Effector memory CD4-positive, alpha-beta T cell (primary cell): ENCODE data around the gene NOP53.
A peak's percentile ranks its signal among the peaks of the same experiment; 100 is the strongest.
"Not testable (repeated sequence)": the region's sequence is repeated elsewhere in the genome, so short reads cannot be mapped to it uniquely, and the experiment has no call there.

Experiments
- DNase-seq, 3 donors: peaks; one replicate each; pipeline ENCODE4 v3.0.0-alpha.2; 2020
- H3K27ac ChIP-seq: 2 replicates; pipeline ENCODE4 v1.7.0; 2013; ENCODE audit warnings: mild to moderate bottlenecking, low read length, moderate library complexity; ENCODE audit not compliant: insufficient read depth, poor library complexity, severe bottlenecking
- H3K27me3 ChIP-seq: replicated peaks from 2 replicates; pipeline ENCODE4 v1.7.0; 2013; ENCODE audit warnings: mild to moderate bottlenecking, low read length; ENCODE audit not compliant: insufficient read depth, control insufficient read depth, poor library complexity, severe bottlenecking
- H3K36me3 ChIP-seq: 2 replicates; pipeline ENCODE4 v1.7.0; 2013; ENCODE audit warnings: mild to moderate bottlenecking, low read length, moderate library complexity; ENCODE audit not compliant: control insufficient read depth, insufficient read depth
- H3K4me1 ChIP-seq: 2 replicates; pipeline ENCODE4 v1.7.0; 2013; ENCODE audit warnings: low read length, mild to moderate bottlenecking; ENCODE audit not compliant: control insufficient read depth, insufficient read depth, poor library complexity, severe bottlenecking
- H3K4me3 ChIP-seq: 2 replicates; pipeline ENCODE4 v1.7.0; 2013; ENCODE audit warnings: low read length, low read depth, mild to moderate bottlenecking; ENCODE audit not compliant: insufficient read depth, poor library complexity, severe bottlenecking
- H3K9me3 ChIP-seq: 2 replicates; pipeline ENCODE4 v1.7.0; 2013; ENCODE audit warnings: mild to moderate bottlenecking, low read length, moderate library complexity; ENCODE audit not compliant: control insufficient read depth

NOP53 gene

DNA sequence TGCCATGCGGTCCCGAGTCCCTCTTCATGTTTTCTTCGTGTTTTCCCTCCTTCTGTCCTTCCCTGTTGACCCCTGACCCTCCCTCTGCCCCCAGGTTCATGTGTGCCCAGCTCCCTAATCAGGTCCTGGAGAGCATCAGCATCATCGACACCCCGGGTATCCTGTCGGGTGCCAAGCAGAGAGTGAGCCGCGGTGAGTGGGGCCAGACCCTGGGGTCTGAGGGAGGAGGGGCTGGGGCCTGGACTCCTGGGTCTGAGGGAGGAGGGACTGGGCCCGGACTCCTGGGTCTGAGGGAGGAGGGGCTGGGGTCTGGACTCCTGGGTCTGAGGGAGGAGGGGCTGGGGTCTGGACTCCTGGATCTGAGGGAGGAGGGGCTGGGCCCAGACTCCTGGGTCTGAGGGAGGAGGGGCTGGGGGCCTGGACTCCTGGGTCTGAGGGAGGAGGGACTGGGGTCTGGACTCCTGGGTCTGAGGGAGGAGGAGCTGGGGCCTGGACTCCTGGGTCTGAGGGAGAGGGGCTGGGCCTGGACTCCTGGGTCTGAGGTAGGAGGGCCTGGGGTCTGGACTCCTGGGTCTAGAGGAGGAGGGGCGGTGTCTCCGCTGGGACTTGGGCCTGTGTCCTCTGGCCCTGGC lies 26.8 kb upstream of the NOP53 start:
- not testable (repeated sequence) for H3K4me3 ChIP-seq, H3K36me3 ChIP-seq, H3K27me3 ChIP-seq, H3K27ac ChIP-seq, H3K4me1 ChIP-seq, DNase-seq, H3K9me3 ChIP-seq

DNA sequence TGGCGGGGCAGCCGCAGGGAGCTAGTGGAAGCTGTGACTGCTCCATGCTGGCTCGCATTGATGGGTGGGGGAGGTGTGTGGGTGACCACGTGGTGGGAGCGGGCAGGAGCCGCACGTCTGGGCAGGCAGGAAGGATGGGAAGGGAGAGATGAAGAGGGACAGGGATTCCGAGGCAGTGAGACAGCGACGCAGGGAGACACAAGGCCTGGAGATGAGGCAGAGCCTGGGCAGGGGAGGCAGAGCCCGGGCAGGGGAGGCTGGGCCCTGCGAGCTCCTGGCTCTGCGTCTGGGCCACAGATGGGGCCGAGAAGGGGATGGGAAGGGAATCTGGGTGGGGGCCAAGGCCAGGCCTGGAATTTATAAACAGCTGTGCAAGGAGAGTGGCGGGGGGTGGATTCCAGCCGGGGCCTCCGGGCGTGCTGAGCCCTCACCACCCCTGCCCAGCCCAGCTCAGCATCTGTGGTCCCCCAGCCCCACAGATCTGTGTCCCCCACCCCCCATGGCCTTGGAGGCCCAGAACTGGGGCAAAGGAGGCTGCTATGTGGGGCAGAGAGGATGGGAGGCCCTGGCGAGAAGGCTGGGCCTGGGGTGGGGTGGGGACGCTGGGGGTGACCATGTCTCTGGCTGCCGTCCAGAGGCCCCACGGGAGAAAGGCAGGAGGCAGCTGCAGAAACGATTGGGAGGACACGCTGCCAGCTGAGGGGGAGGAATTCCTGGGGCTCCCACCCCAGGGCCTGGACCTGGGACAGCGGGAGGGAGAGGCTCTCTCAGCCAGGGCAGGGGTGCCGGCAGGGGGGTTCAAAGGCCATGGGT lies 26.1 kb upstream of the NOP53 start:
- DNase-seq: no peak
- Histone ChIP-seq H3K27ac (no peak overlapping the region), H3K36me3 (no peaks in the 10 kb centered on the region), H3K9me3 (no peaks in the 10 kb centered on the region), H3K27me3 (no peaks in the 10 kb centered on the region), H3K4me1 (no peaks in the 10 kb centered on the region), H3K4me3 (no peak overlapping the region)

DNA sequence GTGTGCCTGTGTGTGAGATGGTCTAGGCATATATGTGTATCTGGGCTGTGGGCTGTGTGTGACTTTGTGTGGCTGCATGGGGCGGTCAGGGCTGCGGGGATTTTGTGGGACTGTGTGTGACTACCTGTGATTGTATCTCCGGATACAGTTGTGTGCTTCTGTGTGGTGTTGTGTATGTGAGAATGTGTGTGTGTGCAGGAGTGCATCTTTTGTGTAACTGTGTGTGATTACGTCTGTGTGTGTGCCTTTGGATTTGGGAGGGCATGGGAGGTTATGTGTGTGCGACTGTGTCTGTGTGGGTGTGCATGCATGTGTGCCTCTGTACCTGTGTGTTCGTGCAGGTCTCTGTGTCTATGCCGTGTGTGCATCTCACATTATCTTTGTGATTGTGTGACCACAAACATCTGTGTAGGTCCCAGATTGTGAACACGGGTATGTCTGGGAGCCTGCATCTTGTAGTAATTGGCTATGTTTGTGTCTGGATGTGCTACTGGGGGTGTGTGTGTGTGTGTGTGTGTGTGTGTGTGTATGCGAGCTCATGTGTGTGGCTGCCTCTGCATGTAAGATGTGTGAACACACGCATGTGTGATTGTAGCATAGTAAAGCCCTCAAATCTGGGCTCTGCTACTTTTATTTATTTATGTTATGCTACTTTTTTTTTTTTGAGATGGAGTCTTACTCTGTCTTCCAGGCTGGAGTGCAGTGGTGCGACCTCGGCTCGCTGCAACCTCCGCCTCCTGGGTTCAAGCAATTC lies 24.5 kb upstream of the NOP53 start:
- Histone ChIP-seq H3K27ac (no peak overlapping the region), H3K4me3 (no peak overlapping the region), H3K9me3 (no peaks in the 10 kb centered on the region), H3K36me3 (no peaks in the 10 kb centered on the region), H3K4me1 (no peaks in the 10 kb centered on the region), H3K27me3 (no peaks in the 10 kb centered on the region)
- DNase-seq: no peak

DNA sequence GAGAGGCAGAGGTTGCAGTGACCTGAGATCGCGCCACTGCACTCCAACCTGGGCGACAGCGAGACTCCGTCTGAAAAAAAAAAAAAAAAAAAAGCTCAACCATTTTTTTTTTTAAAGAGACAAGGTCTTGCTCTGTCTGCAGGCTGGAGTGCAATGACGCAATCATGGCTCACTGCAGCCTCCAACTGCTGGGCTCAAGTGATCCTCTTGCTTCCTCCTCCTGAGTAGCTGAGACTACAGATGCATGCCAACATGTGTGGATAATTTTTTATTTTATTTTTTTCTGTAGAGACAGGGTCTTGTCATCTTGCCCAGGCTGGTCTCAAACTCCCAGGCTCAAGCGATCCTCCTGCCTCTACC lies 21.8 kb upstream of the NOP53 start:
- Histone ChIP-seq H3K9me3 (no peaks in the 10 kb centered on the region), H3K4me1 (no peaks in the 10 kb centered on the region), H3K27me3 (no peaks in the 10 kb centered on the region), H3K27ac (no peak overlapping the region), H3K4me3 (no peak overlapping the region), H3K36me3 (no peaks in the 10 kb centered on the region)
- no peak for DNase-seq

DNA sequence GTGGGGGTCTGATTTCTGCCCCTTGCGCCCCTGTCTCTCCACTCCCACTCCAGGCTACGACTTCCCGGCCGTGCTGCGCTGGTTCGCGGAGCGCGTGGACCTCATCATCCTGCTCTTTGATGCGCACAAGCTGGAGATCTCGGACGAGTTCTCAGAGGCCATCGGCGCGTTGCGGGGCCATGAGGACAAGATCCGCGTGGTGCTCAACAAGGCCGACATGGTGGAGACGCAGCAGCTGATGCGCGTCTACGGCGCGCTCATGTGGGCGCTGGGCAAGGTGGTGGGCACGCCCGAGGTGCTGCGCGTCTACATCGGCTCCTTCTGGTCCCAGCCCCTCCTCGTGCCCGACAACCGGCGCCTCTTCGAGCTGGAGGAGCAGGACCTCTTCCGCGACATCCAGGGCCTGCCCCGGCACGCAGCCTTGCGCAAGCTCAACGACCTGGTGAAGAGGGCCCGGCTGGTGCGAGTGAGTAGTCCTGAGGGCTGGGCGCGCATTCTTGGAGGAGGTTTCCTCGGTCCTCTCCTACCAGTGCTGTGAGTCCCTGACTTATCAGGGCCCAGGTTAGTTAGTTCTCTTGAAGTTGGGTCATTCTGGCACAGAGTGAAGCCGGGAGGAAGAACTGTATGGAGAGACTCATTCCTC lies 19.5 kb upstream of the NOP53 start:
- DNase-seq: no peak
- no peaks in the 10 kb centered on the region for H3K9me3 ChIP-seq
- no peaks in the 10 kb centered on the region for H3K36me3 ChIP-seq
- H3K27ac ChIP-seq: no peak overlapping the region
- H3K27me3 ChIP-seq: peaks cover 5% of the 10 kb centered on the region
- H3K4me1 ChIP-seq: no peaks in the 10 kb centered on the region
- no peak overlapping the region for H3K4me3 ChIP-seq

DNA sequence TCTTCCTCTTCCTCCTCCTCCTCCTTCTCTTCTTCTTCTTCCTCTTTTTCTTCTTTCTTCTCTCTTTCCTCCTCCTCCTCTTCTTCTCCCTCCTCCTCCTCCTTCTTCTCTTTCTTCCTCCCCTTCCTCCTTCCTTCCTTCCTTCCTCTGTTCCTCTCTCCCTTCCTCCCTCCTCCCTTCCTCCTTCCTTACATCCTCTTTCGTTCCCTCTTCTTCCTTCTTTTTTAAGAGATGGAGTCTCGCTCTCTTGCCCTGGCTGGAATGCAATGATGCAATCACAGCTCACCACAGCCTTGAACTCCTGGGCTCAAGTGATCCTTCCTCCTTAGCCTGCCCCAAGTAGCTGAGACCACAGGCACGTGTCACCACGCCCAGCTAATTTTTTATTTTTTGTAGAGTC lies 18.9 kb upstream of the NOP53 start:
- no peak for DNase-seq
- H3K27me3 ChIP-seq: peaks cover 5% of the 10 kb centered on the region
- H3K9me3 ChIP-seq: no peaks in the 10 kb centered on the region
- H3K4me3 ChIP-seq: no peak overlapping the region
- H3K36me3 ChIP-seq: no peaks in the 10 kb centered on the region
- no peaks in the 10 kb centered on the region for H3K4me1 ChIP-seq
- no peak overlapping the region for H3K27ac ChIP-seq

DNA sequence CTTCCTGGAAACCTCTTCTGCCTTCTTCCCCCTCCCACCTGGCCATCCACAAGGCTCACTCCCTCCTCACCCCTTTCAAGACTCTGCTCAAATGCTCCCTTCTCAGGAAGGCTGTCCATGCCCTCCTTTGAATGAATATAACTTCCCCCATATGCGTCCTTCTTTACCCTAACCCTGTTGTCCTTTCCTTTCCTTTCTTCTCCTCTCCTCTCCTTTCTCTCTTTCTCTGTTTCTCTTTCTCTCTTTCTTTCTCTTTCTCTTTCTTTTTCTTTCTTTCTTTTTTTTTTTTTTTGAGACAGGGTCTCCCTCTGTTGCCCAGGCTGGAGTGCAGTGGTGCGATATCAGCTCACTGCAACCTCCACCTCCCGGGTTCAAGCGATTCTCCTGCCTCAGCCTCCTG lies 17.1 kb upstream of the NOP53 start:
- not testable (repeated sequence) for H3K36me3 ChIP-seq, H3K27ac ChIP-seq

DNA sequence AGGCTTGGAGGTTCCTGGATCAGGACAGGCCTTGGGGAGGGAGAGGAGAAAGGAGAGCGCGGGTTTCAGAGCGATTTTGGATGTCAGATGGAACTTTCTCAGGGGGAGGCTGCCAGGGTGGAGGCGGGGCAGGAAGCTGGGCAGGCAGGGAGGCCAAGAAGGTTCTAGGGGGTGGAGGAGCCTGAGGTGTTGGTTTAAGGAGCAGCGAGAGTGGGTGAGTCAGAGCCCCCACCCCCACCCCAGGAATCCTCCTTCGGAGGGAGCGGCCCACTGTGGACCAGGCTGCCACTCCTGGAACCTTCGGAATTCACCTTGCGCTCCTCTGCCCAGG lies 15.9 kb upstream of the NOP53 start:
- H3K4me1 ChIP-seq: no peaks in the 10 kb centered on the region
- no peaks in the 10 kb centered on the region for H3K9me3 ChIP-seq
- no peaks in the 10 kb centered on the region for H3K36me3 ChIP-seq
- DNase-seq: no peak
- H3K27me3 ChIP-seq: peaks cover 5% of the 10 kb centered on the region
- H3K27ac ChIP-seq: no peak overlapping the region
- H3K4me3 ChIP-seq: peak overlapping the region; percentile 35

More for the DNA sequence above, 17.1 kb upstream of the NOP53 start:
- not testable (repeated sequence) for H3K4me1 ChIP-seq, H3K9me3 ChIP-seq, H3K4me3 ChIP-seq, DNase-seq, H3K27me3 ChIP-seq

DNA sequence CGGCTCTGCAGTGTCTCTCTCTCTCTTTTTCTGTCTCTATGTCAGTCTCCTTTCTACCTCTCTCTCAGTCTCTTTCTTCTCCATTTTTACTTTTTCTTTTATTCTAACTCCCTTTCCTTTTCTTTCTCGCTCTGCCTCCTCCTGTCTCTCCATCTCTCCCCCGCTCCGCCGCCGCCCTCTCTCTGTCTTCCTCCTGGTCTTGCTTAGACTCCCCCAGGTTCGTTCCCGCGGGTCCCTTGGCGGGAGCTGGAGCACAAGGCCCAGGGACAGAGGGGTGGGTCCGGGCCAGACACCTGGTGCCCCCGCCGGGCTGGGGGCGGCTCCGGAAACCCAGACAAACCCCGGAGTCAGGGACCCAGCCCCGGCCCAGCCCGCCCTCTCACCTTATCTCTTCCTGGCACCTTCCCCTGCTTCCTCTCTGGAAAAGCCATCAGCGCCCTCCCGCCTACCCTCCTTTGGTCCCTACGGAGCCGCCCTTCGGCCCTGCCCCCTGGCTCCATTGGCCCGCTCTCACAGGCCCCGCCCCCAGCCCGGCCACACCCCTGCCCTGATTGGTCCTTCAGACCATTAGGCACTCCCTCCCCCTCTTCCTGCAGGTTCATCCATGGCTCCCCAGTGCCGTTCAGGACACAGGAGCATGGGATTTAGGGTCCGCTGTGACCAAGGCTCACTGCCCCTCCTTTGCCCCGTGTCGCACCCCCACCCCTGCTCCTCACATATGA lies 15.4 kb upstream of the NOP53 start:
- H3K27me3 ChIP-seq: peaks cover 5% of the 10 kb centered on the region
- no peak for DNase-seq
- no peaks in the 10 kb centered on the region for H3K36me3 ChIP-seq
- H3K4me3 ChIP-seq: peak overlapping the region; percentile 35
- H3K9me3 ChIP-seq: no peaks in the 10 kb centered on the region
- no peak overlapping the region for H3K27ac ChIP-seq
- H3K4me1 ChIP-seq: no peaks in the 10 kb centered on the region
